ENCODE results near the gene CACNG3.

GRCh38 chr16:24337013-24337412 lies 80.9 kb downstream of the CACNG3 start:
- TF ChIP-seq EZH2 (IDR thresholded peaks at IDR 0.05) (no peak), POLR2AphosphoS5 (IDR thresholded peaks at IDR 0.05; ENCODE audit: borderline replicate concordance, low read depth, low read length) (no peak)
